ENCODE data around the gene HPCA. TPM values are rescaled to one million over a fixed set of nuclear protein-coding genes. Genes with fewer than 3 reads are reported as not detected.
A peak's percentile ranks its signal among the peaks of the same experiment; 100 is the strongest.

The HPCA gene
- total RNA-seq (not detected), polyA plus RNA-seq (1 to 10 TPM; 1.2 to 1.9 (median 1.8) TPM)

DNA sequence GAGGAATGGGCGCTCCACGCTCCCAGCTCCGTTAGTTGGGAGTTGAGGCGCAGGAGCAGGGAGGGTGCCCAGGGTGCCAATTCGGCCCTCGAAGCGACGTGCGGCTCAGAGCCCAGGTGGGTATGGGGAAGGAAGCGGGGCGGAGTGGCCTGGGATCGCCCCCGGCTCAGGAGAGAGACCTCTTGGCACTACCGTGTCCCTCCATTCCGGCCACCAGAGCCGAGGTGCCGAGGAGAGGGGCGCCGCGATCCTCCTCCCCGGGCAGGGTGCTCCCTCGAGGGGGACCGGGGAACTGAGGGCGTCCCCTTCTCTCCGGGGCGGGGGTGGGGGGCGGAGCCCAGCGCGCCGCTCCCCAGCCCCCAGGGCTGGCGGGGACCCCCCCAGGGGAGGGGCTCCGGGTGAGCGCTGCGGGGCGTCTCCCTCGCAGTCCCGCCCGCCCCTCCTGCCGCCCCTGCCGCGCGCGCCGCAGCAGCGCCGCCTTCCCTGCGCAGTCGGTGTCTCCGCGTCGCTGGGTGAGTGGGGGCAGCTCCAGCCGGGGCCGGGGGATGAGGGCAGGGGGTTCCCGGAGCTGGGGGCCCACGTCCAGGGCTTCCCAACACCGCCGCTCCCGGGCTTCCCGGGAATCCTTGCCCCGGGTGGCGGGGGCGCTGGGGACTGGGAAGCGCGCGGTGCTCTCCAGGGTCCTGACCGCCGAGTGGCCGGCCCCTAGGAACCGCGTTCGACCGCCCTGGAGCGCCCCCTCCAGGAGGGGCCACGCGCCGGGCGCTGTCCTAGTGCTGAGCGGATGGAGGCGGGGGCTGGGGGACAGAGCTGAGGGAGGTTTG lies at the start of gene HPCA:
Gene HPCA, plus strand, starts transcription at position 488 of the 824 bp plus-strand sequence. CDS start 2,408 bp downstream, outside the sequence.
- Histone ChIP-seq H3K4me1 (peaks cover 0 to 15% (median 15%) of the 10 kb centered on the region in 4 donors), H3K27me3 (peaks cover 16 to 49% (median 42%) of the 10 kb centered on the region in 3 donors), H3K27ac (no peak within 1 kb of the TSS), H3K4me3 (peak within 1 kb of the TSS in 2 of 4 donors; percentile 17 to 22), H3K36me3 (no peaks in the 10 kb centered on the region), H3K9me3 (no peaks in the 10 kb centered on the region)
- intact Hi-C loops (cut with DNase I): no loop called here
- DNase-seq: no peak
- 2 to 3% methylated on average over 79 of the region's 79 CpGs for WGBS, 2 donors
- TF ChIP-seq EP300 (IDR thresholded peaks at IDR 0.05): no peak

DNA sequence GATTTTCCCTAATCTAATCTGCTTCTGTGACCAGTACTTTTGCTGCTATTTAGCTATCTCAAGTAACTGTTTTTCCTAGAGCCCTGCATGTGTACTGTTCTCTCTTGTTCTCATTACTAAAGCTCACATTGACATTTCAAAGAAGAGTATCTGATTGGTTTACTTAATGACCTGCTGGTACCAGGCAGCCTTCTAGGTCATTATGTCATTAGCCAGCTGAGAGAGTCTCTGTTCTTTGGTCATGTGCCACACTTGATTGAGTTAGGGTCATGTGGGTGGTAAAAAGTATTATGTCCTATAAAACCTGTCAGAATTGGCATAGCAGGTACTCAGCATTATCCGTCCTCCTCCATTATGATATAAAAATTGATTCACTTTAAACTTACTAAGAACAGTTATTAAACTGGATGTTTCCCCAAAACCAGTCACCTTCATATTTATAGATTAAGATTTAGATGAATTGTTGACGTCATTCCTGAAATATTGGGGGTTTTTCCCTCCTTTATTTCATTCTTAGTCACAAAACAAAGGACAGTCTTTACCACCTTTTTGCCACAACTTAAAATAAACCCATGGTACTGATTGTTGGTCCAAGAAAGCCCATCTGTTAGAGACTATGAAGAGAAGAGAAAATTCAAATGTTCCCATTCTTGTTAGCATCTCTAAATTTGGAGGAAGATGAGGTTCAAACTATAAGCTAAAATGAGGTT lies 37.8 kb upstream of the HPCA start:
- Histone ChIP-seq H3K27ac (no peak overlapping the region), H3K4me1 (no peaks in the 10 kb centered on the region), H3K4me3 (no peak overlapping the region), H3K36me3 (peaks cover 0 to 59% (median 21%) of the 10 kb centered on the region in 4 donors), H3K9me3 (no peaks in the 10 kb centered on the region), H3K27me3 (no peaks in the 10 kb centered on the region)
- TF ChIP-seq, protein P1, sequence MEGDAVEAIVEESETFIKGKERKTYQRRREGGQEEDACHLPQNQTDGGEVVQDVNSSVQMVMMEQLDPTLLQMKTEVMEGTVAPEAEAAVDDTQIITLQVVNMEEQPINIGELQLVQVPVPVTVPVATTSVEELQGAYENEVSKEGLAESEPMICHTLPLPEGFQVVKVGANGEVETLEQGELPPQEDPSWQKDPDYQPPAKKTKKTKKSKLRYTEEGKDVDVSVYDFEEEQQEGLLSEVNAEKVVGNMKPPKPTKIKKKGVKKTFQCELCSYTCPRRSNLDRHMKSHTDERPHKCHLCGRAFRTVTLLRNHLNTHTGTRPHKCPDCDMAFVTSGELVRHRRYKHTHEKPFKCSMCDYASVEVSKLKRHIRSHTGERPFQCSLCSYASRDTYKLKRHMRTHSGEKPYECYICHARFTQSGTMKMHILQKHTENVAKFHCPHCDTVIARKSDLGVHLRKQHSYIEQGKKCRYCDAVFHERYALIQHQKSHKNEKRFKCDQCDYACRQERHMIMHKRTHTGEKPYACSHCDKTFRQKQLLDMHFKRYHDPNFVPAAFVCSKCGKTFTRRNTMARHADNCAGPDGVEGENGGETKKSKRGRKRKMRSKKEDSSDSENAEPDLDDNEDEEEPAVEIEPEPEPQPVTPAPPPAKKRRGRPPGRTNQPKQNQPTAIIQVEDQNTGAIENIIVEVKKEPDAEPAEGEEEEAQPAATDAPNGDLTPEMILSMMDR (IDR thresholded peaks at IDR 0.05): no peak
- TF ChIP-seq POLR2AphosphoS5 (IDR thresholded peaks at IDR 0.05): no peak
- TF ChIP-seq EP300 (IDR thresholded peaks at IDR 0.05): no peak
- TF ChIP-seq POLR2A (IDR thresholded peaks at IDR 0.05): no peak
- 42 to 48% methylated on average over 2 of the region's 2 CpGs for WGBS, 2 donors
- no peak for DNase-seq
- intact Hi-C loops (cut with DNase I): no loop called here

DNA sequence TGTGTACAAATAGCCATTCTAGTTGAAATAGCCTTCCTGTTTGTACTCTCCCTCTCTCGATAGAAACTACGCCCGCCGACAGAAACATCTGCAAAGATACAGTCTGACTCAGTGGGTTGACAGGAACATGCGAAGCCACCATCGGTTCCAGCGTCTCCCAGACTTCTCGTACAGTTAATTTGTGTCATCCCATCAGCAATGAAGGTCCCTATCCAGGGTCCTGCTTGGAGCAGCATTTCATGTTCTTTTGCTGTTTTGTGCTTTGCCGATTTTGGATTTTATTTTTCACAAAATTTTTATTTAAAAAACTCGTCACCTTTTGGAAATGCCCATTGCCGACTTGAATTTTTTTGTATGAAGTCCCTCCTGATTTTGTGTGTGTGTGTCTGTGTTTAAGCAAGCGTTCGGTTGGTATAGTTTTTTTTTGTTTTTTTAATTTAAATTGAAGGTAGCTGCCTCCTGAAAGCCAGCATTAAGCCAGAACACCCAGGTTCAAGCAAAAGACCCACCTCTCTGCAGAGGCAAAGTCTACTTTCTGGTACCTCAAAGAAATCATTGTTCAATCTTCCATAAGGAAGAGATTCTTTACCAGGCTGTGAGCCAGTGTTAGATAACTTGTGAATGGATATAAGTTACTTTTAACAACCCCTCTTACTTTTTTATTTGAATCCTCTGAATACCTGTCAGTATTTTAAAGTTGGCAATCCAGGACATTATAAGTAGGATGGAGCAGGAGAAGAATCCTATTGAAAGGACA lies 30.3 kb upstream of the HPCA start:
- intact Hi-C loops (cut with DNase I): no loop called here
- Histone ChIP-seq H3K27me3 (no peaks in the 10 kb centered on the region), H3K36me3 (peaks cover 4 to 76% (median 23%) of the 10 kb centered on the region in 4 donors), H3K4me3 (no peak overlapping the region), H3K27ac (no peak overlapping the region), H3K4me1 (no peaks in the 10 kb centered on the region), H3K9me3 (no peaks in the 10 kb centered on the region)
- WGBS, 2 donors: 23 to 77% methylated on average over 13 of the region's 13 CpGs
- no peak for DNase-seq
- TF ChIP-seq POLR2A (IDR thresholded peaks at IDR 0.05): no peak
- no peak for TF ChIP-seq POLR2AphosphoS5 (IDR thresholded peaks at IDR 0.05)
- no peak for TF ChIP-seq EP300 (IDR thresholded peaks at IDR 0.05)
- TF ChIP-seq, protein P1 (IDR thresholded peaks at IDR 0.05): no peak

DNA sequence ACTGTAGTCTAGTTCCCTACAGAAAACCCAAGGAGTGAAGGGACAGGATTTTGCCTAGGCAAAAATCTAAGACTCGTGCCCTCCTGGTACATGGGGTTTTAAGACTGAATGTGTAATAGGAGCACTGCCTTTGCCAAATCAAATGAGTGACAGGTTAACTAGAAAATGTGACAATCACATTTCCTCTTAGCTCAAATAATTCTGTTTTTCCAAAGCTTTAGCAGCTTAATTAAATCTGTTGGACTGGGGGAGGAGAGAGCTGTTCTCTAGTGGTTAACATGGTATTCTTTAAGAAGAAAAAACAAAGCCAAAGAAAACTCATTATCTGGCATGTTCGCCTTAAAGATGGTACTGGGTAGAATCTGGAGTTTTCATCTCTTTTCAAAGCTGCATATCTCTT lies 28.2 kb upstream of the HPCA start:
- TF ChIP-seq, protein P1 (IDR thresholded peaks at IDR 0.05): no peak
- TF ChIP-seq POLR2AphosphoS5 (IDR thresholded peaks at IDR 0.05) (no peak), EP300 (IDR thresholded peaks at IDR 0.05) (no peak), POLR2A (IDR thresholded peaks at IDR 0.05) (no peak)
- Histone ChIP-seq H3K36me3 (peaks cover 4 to 85% (median 19%) of the 10 kb centered on the region in 4 donors), H3K4me1 (peaks cover 0 to 6% (median 2%) of the 10 kb centered on the region in 4 donors), H3K27ac (no peak overlapping the region), H3K4me3 (no peak overlapping the region), H3K9me3 (no peaks in the 10 kb centered on the region), H3K27me3 (no peaks in the 10 kb centered on the region)
- DNase-seq: no peak
- 97 to 98% methylated on average over 2 of the region's 2 CpGs for WGBS, 2 donors
- intact Hi-C loops (cut with DNase I): no loop called here
